HFFc6 (cell line): ENCODE measurements around the gene RAD51B. TPM values are rescaled to one million over a fixed set of nuclear protein-coding genes. Genes with fewer than 3 reads are reported as not detected.

Experiments
- DNase-seq: peaks from one replicate; pipeline ENCODE4 v3.0.0-alpha.2; 2018
- H3K27ac Mint-ChIP-seq: 2 replicates; pipeline ENCODE4 v1.8.0; 2020; ENCODE audit warnings: mild to moderate bottlenecking, mixed read lengths
- H3K27me3 Mint-ChIP-seq: 2 replicates; pipeline ENCODE4 v1.8.0; 2021; ENCODE audit warnings: mild to moderate bottlenecking, moderate library complexity, mixed read lengths; ENCODE audit not compliant: insufficient read depth
- H3K36me3 Mint-ChIP-seq: 2 replicates; pipeline ENCODE4 v1.8.0; 2021; ENCODE audit warnings: low read depth, mixed read lengths
- H3K4me1 Mint-ChIP-seq: 2 replicates; pipeline ENCODE4 v1.8.0; 2020; ENCODE audit warnings: low read depth, mixed read lengths
- H3K4me3 Mint-ChIP-seq: 2 replicates; pipeline ENCODE4 v1.8.0; 2020; ENCODE audit warnings: mild to moderate bottlenecking, moderate library complexity, mixed read lengths
- H3K9me3 Mint-ChIP-seq: 2 replicates; pipeline ENCODE4 v1.8.0; 2020; ENCODE audit warnings: mild to moderate bottlenecking, mixed read lengths
- total RNA-seq, 6 experiments: library from RNA; stranded (reverse); fragmentation: NEBNext Ultra II Directional; extraction: Animal tissue kit (Norgen Biotek cat#: 25700); gene quantifications; 2 replicates in 1 of 6; 3 replicates in 5 of 6; pipeline ENCODE4 v1.2.3, GENCODE V29; 2021
- TF ChIP-seq, protein P1 (sequence below): fragments of 200-600 bp; sonication (generic); IDR thresholded peaks from 2 replicates; pipeline ENCODE4 v1.5.0; 2021; ENCODE audit warnings: antibody characterized with exemption, mild to moderate bottlenecking

Gene RAD51B
- total RNA-seq, 6 experiments from 2014 or later, result 7.1 to 12.4 (median 9.6) TPM

DNA sequence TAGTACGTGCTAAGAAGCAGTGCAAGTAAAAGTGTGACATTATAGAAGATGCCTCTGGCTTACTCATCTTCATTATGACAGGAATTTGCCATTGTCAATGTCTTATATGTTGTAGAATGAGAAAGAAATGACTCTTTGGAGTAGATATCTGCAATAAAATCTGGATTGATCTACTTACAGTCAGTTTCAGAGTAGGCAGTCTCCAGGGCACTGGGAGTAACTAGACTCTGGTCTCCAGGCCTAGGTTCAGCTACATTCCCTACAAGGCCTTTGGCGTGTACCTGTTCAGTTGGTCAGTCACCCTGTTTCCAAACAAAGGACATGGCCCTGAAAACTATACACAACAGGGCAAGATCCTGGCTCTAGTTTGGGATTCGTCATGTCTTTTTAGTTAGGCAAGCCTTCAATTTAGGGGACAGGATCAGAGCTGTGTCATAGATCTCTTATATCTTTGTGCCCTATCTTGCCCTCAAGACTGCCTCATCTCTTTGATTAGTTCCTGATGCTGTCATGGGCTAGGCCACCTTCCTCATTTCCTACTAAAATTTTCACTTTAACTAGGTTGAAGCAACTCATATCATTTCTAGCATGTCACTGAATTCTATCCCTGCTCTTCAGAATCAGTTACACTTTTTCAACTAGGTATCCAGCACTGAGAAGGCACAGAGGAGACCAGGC is 410.0 kb downstream of the RAD51B start:
- Mint-ChIP-seq H3K9me3 (no peaks in the 10 kb centered on the region), H3K4me3 (no peak overlapping the region), H3K36me3 (peaks cover 4% of the 10 kb centered on the region; the same call in 1 of the 2 replicates), H3K4me1 (no peaks in the 10 kb centered on the region), H3K27me3 (peaks cover 2% of the 10 kb centered on the region; the same call in 1 of the 2 replicates), H3K27ac (no peak overlapping the region)
- TF ChIP-seq, protein P1, sequence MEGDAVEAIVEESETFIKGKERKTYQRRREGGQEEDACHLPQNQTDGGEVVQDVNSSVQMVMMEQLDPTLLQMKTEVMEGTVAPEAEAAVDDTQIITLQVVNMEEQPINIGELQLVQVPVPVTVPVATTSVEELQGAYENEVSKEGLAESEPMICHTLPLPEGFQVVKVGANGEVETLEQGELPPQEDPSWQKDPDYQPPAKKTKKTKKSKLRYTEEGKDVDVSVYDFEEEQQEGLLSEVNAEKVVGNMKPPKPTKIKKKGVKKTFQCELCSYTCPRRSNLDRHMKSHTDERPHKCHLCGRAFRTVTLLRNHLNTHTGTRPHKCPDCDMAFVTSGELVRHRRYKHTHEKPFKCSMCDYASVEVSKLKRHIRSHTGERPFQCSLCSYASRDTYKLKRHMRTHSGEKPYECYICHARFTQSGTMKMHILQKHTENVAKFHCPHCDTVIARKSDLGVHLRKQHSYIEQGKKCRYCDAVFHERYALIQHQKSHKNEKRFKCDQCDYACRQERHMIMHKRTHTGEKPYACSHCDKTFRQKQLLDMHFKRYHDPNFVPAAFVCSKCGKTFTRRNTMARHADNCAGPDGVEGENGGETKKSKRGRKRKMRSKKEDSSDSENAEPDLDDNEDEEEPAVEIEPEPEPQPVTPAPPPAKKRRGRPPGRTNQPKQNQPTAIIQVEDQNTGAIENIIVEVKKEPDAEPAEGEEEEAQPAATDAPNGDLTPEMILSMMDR, result no peak
- DNase-seq, result no peak

DNA sequence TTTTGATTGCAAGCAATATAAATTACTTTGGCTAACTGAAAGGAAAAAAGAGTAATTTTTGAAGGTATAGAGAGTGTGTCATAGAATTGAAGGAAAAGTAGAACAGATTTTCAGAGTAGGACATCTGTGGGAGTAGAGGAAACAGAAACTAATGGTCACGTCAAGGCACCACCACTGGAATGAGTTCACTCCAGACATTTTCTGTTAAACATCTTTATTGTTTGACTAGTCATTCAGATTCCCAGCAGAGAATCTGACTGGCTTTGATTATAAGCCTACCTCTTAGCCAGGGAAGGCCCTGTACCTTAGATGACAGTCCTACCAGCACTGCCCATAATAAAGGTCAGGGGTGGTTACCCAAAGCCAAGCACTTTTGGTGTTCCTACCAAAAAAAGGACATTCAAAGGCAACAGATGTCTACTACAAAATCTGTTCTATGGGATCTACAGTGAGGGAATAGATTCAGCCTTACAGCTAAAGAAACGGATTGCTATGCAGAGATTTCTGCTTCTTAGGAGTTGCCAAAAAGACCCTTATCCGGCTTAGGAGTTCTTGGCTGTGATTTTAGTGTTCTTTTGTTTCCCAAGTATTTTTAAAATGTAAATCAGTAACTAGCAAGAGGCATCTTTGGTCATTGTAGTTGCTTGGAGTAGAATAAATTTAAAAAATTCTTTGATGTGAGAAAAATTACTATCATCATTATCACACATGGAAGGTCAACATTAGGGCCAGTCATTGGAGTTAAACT is 410.8 kb downstream of the RAD51B start:
- H3K27me3 Mint-ChIP-seq, result peaks cover 2% of the 10 kb centered on the region; the same call in 1 of the 2 replicates
- H3K36me3 Mint-ChIP-seq, result peaks cover 4% of the 10 kb centered on the region; the same call in 1 of the 2 replicates
- no peak overlapping the region; the same call in none of the 2 replicates for H3K27ac Mint-ChIP-seq
- TF ChIP-seq, protein P1, result no peak
- DNase-seq, result no peak
- peaks cover 6% of the 10 kb centered on the region for H3K4me1 Mint-ChIP-seq
- H3K9me3 Mint-ChIP-seq, result no peaks in the 10 kb centered on the region
- 0 out of 2 replicates have a peak overlapping the region, but pooled peaks have one; percentile 4 for H3K4me3 Mint-ChIP-seq

DNA sequence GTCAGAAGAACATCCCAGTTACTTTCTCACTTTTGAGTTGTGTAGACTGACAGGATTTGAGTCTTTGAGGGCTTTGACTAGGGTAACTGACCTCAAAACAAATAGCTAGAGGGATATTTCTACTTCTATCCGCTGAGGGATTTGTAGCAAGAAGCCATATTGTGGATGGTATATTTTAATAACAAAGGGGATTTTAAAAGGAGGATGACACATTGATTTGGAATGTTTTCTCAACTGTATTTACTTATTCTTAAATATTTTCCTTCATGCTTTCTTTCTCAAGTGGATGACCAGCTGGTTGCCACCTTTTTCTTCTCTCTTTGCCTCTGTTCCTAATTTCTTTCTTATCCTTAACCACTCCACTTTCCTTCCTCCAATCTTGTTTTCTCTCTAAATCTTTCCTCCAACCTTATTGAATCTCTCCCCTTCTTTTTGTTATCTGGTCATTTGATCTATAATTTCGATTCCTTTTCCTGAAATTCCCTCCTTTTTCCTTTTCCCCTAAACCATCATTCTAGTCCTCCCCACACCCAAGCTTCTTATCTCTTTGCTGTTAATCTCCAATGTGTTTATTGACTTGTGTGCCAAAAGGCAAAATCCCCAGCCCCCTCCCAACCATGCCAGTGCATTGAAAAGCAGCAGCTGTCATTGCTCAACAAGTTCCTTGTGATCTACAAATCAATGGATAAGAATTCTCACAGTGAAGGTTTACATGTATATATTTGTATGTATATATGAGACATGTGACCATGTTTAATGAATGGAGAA is 411.6 kb downstream of the RAD51B start:
- no peak for DNase-seq

DNA sequence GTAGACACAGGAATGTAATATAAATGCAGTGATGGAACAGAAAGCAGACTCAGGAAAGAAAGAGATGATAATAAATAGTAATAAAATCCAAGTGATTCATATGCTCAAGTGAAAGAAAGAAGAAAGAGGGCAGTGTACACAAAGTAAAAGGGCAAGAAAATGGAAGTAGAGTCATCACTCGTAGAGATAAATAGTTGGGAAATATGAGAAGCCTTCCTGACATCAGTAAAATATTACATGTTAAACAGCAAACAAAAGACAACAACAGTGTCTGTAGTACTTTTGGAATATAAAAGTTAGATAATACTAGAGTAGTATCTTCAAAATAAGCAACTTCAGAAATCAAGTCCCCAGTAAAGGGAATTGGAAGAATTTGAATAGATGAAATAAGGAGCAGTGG is 412.3 kb downstream of the RAD51B start:
- Mint-ChIP-seq H3K27me3 (no peaks in the 10 kb centered on the region; the same call in 1 of the 2 replicates), H3K4me3 (no peak overlapping the region), H3K36me3 (peaks cover 3% of the 10 kb centered on the region; the same call in 1 of the 2 replicates), H3K27ac (no peak overlapping the region), H3K4me1 (peaks cover 17% of the 10 kb centered on the region), H3K9me3 (no peaks in the 10 kb centered on the region)
- peak; percentile 29 for DNase-seq
- TF ChIP-seq, protein P1, result peak; percentile 28; the same call in 1 of the 2 replicates

More for the DNA sequence above, 411.6 kb downstream of the RAD51B start:
- Mint-ChIP-seq H3K27ac (no peak overlapping the region), H3K4me3 (0 out of 2 replicates have a peak overlapping the region, but pooled peaks have one; percentile 4), H3K36me3 (peaks cover 7% of the 10 kb centered on the region), H3K27me3 (no peaks in the 10 kb centered on the region), H3K4me1 (peaks cover 11% of the 10 kb centered on the region), H3K9me3 (no peaks in the 10 kb centered on the region)
- TF ChIP-seq, protein P1, result no peak

DNA sequence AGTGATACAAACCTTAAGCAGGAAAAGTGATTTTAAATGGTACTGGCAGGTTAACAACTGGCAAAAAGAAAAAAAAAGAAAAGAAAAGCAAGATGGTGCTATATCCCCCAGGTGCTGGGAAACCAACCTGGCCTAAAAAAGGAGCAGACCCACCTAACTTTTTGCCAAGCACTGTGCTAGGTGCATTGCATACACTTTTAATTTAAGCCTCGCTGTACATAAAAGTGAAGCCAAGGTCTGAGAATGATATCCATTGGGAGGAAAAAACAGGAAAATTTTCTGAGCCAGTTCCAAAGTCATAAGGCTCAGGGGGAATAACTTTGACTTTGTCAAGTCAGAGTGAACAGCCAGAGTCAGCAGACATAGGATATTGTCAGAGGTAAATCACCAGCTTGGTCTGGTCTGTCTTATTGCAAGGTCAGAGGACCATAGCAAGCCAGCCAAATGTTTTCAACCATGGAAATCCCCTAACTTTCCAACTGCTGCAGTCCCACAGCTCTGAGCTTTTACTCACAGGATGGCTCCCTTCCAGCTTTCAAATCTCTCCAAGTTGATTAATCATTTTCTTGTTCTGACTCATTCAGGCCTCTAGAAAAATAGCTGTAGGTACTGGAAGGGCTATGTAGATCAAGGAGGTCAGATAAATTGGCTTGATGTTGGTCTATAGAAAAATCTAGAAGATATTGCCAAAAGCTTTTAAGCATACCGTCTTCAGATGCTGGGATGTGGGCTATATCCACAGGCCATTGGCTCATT is 412.9 kb downstream of the RAD51B start:
- no peaks in the 10 kb centered on the region for H3K9me3 Mint-ChIP-seq
- peak; percentile 97 for DNase-seq
- TF ChIP-seq, protein P1, result no peak
- no peaks in the 10 kb centered on the region; the same call in 1 of the 2 replicates for H3K27me3 Mint-ChIP-seq
- H3K4me3 Mint-ChIP-seq, result no peak overlapping the region
- peaks cover 3% of the 10 kb centered on the region; the same call in 1 of the 2 replicates for H3K36me3 Mint-ChIP-seq
- H3K27ac Mint-ChIP-seq, result no peak overlapping the region
- peaks cover 23% of the 10 kb centered on the region for H3K4me1 Mint-ChIP-seq
